NCI-H146 treated with DMSO at 0.1 percent for 48 hours (cell line): Measurements from ENCODE around the gene CRHR2.

Experiments
- DNase-seq: peaks from one replicate; lab custom pipeline; 2025; ENCODE audit not compliant: unreplicated experiment; lab: John Stamatoyannopoulos, UW

CRHR2 gene

DNA sequence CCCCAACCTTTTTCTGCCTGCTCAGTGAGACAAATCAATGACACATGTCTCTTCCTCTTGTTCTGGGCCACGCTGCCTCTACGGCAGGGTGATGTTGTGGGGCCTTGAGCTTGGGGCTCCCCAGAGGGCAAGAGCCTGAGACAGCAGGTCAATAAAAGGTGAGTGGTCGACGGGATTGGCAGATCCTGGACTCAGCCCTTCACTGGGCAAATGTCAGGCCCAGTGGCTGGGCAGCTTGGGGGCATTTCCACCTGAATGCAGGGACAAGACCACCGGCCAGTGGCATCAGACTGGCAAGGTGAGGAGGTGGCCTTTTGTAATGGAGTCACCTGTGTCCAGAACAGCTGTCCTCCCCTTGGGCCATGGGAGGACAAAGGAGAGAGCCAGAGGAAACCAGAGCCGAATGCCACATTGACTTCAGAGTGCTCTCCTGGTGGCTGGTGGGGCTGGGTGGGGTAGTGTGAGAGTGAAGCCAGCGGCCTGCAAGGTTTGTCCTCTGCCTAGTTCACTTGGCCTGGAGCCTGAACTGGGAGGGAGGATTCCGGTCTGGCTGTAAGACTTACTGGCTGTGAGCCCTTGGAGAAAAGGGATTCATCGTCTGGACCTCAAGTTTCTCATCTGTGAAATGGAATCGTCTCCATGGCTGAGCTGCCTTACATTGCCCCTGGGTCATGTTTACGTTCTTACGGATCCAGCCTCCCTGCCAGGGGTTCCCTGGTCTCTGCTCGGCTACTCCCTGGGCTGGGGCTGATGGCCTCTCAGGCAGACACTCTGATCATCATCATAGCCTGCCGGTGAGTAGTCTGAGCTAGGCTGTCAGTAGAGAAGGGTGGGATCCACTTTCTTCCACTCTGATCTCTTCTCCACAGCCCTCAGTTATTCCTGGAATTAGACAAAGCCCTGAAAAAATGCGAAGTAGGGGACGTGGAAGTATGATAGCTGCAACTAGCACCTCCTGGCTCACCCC is 25.4 kb upstream of the CRHR2 start:
- no peak for DNase-seq

GRCh38 chr7:30706908-30707307 is 24.7 kb upstream of the CRHR2 start:
- DNase-seq = no peak

DNA sequence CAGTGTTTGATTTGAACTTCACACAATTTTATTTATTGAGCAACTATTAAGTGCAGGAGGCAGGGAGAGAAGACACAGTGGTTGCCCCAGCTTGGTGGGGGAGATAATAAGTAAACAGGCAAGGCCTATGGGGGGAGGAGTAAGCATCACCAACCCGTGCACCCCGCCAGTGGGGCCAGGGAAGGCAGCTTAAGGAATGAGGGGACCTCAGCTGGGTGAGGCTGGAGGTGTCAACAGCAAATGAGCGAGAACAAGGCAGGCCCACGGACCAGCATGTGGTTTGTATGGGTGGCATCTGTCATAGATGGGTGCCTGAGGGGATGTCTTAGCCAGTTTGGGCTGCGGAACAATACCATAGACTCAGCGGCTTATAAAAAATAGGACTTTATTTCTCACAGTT is 24.1 kb upstream of the CRHR2 start:
- DNase-seq = no peak

DNA sequence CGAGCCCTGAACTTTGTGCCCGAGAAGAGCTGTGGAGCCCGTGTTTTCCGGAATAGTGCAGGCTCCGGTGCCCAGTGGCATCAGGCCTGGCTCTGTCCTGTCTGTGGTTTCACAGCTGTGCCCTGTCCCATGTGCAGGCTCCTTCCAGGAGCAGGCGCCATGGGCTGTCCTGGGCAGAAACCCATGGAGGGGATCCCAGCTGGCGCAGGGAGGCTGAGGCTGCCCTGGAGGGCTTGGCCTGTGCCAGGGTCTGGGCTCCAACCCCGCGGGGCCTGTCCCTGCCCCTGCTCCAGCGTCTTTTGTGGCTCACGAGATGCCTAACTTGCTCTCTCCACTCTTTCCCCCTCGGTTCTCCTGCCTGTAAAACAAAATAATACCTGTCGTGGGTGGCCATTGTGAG is 23.3 kb upstream of the CRHR2 start:
- DNase-seq = no peak

- no peak for DNase-seq
Measured at GRCh38 chr7:30705008-30705407, 22.8 kb upstream of the CRHR2 start.

GRCh38 chr7:30703756-30704155 is 21.5 kb upstream of the CRHR2 start:
- no peak for DNase-seq

GRCh38 chr7:30702200-30702599 is 19.9 kb upstream of the CRHR2 start:
- no peak for DNase-seq

DNA sequence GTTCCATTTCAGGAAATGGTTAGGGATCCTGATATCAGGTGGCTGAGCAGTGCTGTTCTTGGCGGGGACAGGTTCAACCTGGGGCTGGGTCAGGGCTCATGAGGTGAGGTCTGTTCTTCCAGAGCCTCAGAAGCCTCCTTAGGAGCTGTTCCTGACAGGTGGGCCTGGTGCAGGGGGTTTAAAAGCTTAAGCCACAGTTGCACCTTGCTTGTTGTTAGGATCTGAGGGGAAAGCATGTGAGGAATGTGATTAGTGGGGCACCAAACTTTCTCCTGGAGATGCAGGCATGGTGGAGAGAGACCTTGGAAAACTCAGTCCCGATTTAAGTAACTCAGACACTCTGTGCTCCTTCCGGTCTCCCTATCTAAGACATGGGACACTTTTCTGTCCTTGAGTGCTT is 18.7 kb upstream of the CRHR2 start:
- DNase-seq = no peak

- peak; percentile 32 for DNase-seq
Measured at GRCh38 chr7:30699706-30700495, 17.6 kb upstream of the CRHR2 start.

- DNase-seq = no peak
Measured at GRCh38 chr7:30698481-30698880, 16.2 kb upstream of the CRHR2 start.

DNA sequence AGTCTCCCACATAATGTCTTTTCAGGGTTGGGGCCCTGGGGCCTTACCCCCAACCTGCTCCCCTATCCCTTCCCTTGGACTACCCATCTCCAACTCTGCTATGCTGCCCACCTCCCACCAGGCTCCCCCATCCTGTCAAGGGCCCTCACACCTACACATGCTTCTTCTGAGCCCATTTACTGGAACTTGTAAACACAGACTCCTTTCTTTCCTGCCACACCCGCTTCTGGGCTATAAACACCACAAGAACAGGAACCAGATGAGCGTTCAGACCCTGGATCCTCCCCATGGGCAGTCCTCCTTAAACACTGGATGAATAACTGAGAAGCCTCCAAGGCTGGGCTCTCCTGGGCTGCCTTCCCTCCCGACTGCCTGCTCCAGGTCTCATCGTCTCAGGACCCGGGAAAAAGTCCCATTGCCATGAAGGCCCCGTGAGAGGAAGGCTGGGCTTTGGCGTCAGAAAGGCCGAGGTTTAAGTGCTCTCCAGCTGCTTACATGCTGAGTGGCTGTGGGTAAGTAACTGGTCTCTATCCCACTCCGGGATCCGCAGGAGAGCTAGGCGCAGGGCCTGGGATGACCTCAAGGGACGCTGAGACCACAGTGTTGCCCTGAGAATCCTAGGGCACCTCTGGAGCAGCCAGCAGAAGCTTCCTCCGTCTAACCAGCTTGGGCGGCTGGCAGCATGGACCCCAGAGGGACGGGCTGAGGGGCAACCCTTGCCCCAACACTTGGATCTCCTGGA is 15.6 kb upstream of the CRHR2 start:
- DNase-seq = no peak

GRCh38 chr7:30694774-30695721 is 12.8 kb upstream of the CRHR2 start:
- no peak for DNase-seq

- DNase-seq = no peak
Measured at GRCh38 chr7:30694218-30694745, 12.0 kb upstream of the CRHR2 start.

DNA sequence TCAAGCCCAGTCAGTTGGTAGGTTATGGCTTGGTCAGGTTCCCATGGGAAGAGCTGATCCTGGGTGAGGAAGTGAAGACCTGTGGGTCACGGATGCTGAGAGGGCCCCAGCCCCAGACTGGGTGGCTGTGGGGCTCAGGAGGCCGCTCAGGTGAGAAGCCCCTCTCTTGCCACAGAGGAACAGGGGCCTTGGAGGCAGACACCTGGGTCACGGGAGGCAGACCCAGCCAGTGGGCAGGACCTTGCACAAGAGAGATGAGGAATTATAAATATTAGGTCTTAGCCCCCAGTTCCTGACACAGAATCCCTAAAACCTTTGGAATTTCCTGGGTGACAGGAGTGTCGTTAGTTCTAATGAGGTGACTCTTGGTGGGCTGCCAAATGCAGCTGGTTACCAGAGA is 10.6 kb upstream of the CRHR2 start:
- no peak for DNase-seq

DNA sequence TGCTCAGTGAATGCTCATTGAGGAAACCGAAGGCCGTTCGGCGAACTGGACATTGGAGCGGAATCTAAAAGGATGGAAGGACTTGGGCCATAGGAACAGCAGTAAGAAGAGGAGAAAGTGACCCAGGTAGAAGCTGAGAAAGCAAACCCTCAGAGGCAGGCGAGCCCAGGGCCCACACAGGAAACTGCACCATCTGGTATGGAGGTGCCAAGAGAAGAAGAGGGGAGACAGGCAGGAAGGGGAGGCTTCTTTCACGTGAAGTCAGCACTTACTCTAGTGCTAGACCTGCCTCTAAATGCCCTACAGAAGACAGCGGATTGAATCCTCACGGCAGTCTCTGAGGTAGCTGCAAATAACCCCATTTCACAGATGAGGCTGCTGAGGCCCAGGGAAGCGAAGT is 10.2 kb upstream of the CRHR2 start:
- no peak for DNase-seq

GRCh38 chr7:30690011-30690410 is 7.8 kb upstream of the CRHR2 start:
- no peak for DNase-seq

DNA sequence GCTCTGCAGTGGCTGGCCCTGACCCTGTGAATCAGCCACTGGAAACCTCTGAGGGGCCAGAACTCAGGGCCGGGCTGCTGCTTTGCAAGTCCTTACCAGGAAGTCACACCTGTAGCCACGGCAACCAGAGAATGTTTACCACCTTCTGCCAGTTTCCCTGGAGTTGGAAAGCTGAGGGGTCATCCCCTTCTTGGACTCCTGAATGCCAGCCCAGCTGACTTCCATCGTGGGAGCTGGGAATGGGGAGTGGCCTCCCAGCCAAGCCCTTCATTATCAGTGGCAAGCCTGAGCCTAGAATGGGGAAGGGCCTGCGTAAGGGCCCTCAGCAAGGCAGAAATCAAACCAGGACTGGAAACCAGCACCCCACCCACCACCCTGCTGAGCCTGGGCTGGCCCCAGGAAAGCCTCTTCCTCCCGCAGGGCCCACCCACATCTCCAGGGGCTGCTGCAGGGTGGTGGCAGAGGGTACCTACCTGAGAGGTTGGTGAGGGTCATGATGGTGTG is 6.5 kb upstream of the CRHR2 start:
- DNase-seq = no peak

GRCh38 chr7:30687604-30688003 is 5.3 kb upstream of the CRHR2 start:
- no peak for DNase-seq

GRCh38 chr7:30684351-30684750 is 2.1 kb upstream of the CRHR2 start:
- no peak for DNase-seq

DNA sequence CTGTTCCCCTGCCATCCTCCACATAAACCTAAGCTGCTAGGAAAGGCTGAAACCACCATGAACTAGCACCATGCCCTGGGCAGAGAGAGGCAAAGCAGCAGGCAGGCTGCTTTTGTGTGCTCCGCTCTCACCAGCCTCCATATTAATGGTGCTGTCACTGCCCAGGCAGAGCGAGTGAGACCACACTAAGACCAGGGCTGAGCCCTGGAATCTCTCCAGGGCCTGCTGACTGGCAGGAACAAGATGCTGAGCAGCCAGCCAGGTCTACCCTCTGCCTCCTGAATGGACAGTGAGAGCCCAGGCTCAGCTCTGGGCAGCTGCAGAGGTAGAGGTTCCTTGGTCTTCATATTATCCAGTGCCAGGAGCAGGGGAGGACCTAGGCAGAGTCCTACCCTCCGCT is 1.6 kb upstream of the CRHR2 start:
- DNase-seq = no peak
